ENCODE data around the gene TMTC2.

GRCh38 chr12:83157604-83158003 lies 470.9 kb downstream of the TMTC2 start:
- no peak for TF ChIP-seq CTCF (IDR thresholded peaks at IDR 0.05)
- no peak for TF ChIP-seq EZH2phosphoT487 (IDR thresholded peaks at IDR 0.05)
- TF ChIP-seq EZH2 (IDR thresholded peaks at IDR 0.05), result no peak
